ENCODE measurements around the gene RBM15.

The RBM15 gene

GRCh38 chr1:110390096-110390495 lies 50.9 kb downstream of the RBM15 start:
- no peak for DNase-seq (ENCODE audit: low read depth)
- H3K4me3 ChIP-seq (ENCODE audit: low read depth, low read length) = no peak overlapping the region
- no peak for TF ChIP-seq POLR2A (IDR thresholded peaks at IDR 0.05; ENCODE audit: extremely low read depth, insufficient read length)
- no peak for TF ChIP-seq MYC (IDR thresholded peaks at IDR 0.05; ENCODE audit: low read depth, low read length)
- no peak for TF ChIP-seq MAX (IDR thresholded peaks at IDR 0.05; ENCODE audit: low read depth, low read length)
- TF ChIP-seq CTCF (IDR thresholded peaks at IDR 0.05; ENCODE audit: low read depth, low read length) = no peak

GRCh38 chr1:110390692-110391245 lies 51.6 kb downstream of the RBM15 start, which contains the start of gene SLC16A4:
Gene SLC16A4, minus strand, starts transcription at chr1:110391026. Its CDS starts 1,703 bp downstream, at chr1:110389323.
- no peak within 1 kb of the TSS for H3K4me3 ChIP-seq (ENCODE audit: low read depth, low read length)
- no peak for DNase-seq (ENCODE audit: low read depth)
- TF ChIP-seq POLR2A (IDR thresholded peaks at IDR 0.05; ENCODE audit: extremely low read depth, insufficient read length) (no peak), CTCF (IDR thresholded peaks at IDR 0.05; ENCODE audit: low read depth, low read length) (no peak), MAX (IDR thresholded peaks at IDR 0.05; ENCODE audit: low read depth, low read length) (no peak), MYC (IDR thresholded peaks at IDR 0.05; ENCODE audit: low read depth, low read length) (no peak)

- TF ChIP-seq POLR2A (IDR thresholded peaks at IDR 0.05; ENCODE audit: extremely low read depth, insufficient read length) (no peak), CTCF (IDR thresholded peaks at IDR 0.05; ENCODE audit: low read depth, low read length) (no peak), MYC (IDR thresholded peaks at IDR 0.05; ENCODE audit: low read depth, low read length) (no peak), MAX (IDR thresholded peaks at IDR 0.05; ENCODE audit: low read depth, low read length) (no peak)
- no peak for DNase-seq (ENCODE audit: low read depth)
- H3K4me3 ChIP-seq (ENCODE audit: low read depth, low read length) = no peak overlapping the region
These were observed 54.1 kb downstream of the RBM15 start for GRCh38 chr1:110393286-110393685.

GRCh38 chr1:110393691-110394492 lies 54.7 kb downstream of the RBM15 start:
- no peak for DNase-seq (ENCODE audit: low read depth)
- TF ChIP-seq MYC (IDR thresholded peaks at IDR 0.05; ENCODE audit: low read depth, low read length) (no peak), CTCF (IDR thresholded peaks at IDR 0.05; ENCODE audit: low read depth, low read length) (no peak), MAX (IDR thresholded peaks at IDR 0.05; ENCODE audit: low read depth, low read length) (no peak), POLR2A (IDR thresholded peaks at IDR 0.05; ENCODE audit: extremely low read depth, insufficient read length) (no peak)
- H3K4me3 ChIP-seq (ENCODE audit: low read depth, low read length) = no peak overlapping the region

- no peak for DNase-seq (ENCODE audit: low read depth)
- TF ChIP-seq MAX (IDR thresholded peaks at IDR 0.05; ENCODE audit: low read depth, low read length) (no peak), POLR2A (IDR thresholded peaks at IDR 0.05; ENCODE audit: extremely low read depth, insufficient read length) (no peak), MYC (IDR thresholded peaks at IDR 0.05; ENCODE audit: low read depth, low read length) (no peak), CTCF (IDR thresholded peaks at IDR 0.05; ENCODE audit: low read depth, low read length) (no peak)
- H3K4me3 ChIP-seq (ENCODE audit: low read depth, low read length) = no peak overlapping the region
These were observed 55.3 kb downstream of the RBM15 start for GRCh38 chr1:110394493-110394820.

All from NB4 (cell line).